ENCODE data around the gene RPGRIP1L. TPM values are rescaled to one million over a fixed set of nuclear protein-coding genes. Genes with fewer than 3 reads are reported as not detected.

RPGRIP1L gene
- total and polyA plus RNA-seq, 2 of the 13 experiments (the other 11 are each of a cell fraction or from before 2014, with no cell fraction given): 5.0 to 13.5 TPM

- TF ChIP-seq CEBPG (CRISPR knock-in tag; IDR thresholded peaks at IDR 0.05) (no peak), ZBTB7A (CRISPR knock-in tag; IDR thresholded peaks at IDR 0.05) (no peak), ZNF225 (CRISPR knock-in tag; IDR thresholded peaks at IDR 0.05) (no peak), RORA (CRISPR knock-in tag; IDR thresholded peaks at IDR 0.05) (no peak)
- TF ChIP-seq, protein P1, sequence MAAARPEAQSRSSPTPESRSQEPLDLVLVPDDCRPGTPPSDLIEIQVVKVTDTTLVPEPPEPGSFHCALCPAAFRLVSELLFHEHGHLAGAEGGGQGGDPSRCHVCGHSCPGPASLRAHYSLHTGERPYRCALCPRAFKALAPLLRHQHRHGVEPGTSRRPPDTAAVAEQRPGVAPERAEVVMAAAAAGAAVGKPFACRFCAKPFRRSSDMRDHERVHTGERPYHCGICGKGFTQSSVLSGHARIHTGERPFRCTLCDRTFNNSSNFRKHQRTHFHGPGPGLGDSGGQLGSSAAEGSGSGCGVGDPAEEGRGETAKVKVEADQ (CRISPR knock-in tag; IDR thresholded peaks at IDR 0.05; ENCODE audit: borderline replicate concordance): no peak
These were observed 103.0 kb downstream of the RPGRIP1L start (continued) for GRCh38 chr16:53600616-53601015.

DNA sequence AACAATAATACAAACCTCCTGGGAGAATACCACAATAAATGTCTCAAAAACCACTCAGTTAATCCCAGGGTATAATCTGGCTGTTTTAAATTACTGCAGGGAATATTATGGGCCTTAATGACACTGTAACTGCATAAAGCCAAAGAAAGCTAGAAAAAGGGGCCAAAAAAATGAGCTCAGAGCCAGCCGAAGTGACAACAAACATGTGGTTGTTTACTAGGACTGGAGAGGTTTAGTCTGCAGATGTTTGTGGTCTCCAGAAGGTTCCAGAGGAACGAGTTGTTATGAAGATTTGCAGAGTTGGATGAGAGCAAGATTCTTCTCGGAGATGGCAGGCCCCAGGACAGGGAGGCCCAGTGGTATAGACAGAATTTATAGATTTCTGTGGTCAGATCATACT lies 103.5 kb downstream of the RPGRIP1L start:
- in situ Hi-C loops (cut with HindIII; ENCODE audit: extremely low pct_ligation_motif_present, low pct_unique_long_range_greater_than_20kb) (no loop called here), intact Hi-C loops (cut with micrococcal nuclease; ENCODE audit: unreplicated experiment) (no loop called here)
- H4K20me1 ChIP-seq (ENCODE audit: insufficient read depth, low read length): no peaks in the 10 kb centered on the region
- no peaks in the 10 kb centered on the region for H3K79me2 ChIP-seq (ENCODE audit: insufficient read depth, low read length)
- no TSS peak for BruUV-seq (replicated peaks)
- H3K9ac ChIP-seq (ENCODE audit: insufficient read depth, low read depth, low read length): no peak overlapping the region
- peaks cover 8% of the 10 kb centered on the region for H3K4me1 ChIP-seq (ENCODE audit: insufficient read depth, low read length)
- CTCF ChIA-PET (ENCODE audit: low intra/inter-chr PET ratio, low total read pairs): no interaction called here
- WGBS (ENCODE audit: low lambda C conversion rate): 85% methylated on average over 3 of the region's 3 CpGs
- no peaks in the 10 kb centered on the region for H3K9me3 ChIP-seq (ENCODE audit: low read length)
- no peak overlapping the region for H3K27ac ChIP-seq (ENCODE audit: extremely low read length, insufficient read depth, low read length)
- H2AFZ ChIP-seq (ENCODE audit: low read length): no peak overlapping the region
- peaks cover 0 to under 1% of the 10 kb centered on the region in 2 experiments; a peak in 1 of 5 replicates for H3K36me3 ChIP-seq (replicated peaks in 1 of 2; ENCODE audit: control insufficient read depth in 1 of 2, insufficient read depth in 2 of 2, low read length in 2 of 2)
- H3K4me2 ChIP-seq (ENCODE audit: low read depth, low read length): no peak overlapping the region
- no peaks in the 10 kb centered on the region for H3K27me3 ChIP-seq (ENCODE audit: control insufficient read depth in 1 of 2, insufficient read depth in 2 of 2, low read length in 2 of 2)
- no peak overlapping the region for H3K4me3 ChIP-seq (replicated peaks in 1 of 3; ENCODE audit: insufficient read depth in 1 of 3, low read depth in 2 of 3, low read length in 3 of 3)
- FAIRE-seq (no peak), ATAC-seq (no peak), DNase-seq (ENCODE audit: low spot score) (no peak)
- POLR2A ChIA-PET: no interaction called here
- TF ChIP-seq IKZF1 (IDR thresholded peaks at IDR 0.05): no peak
- TF ChIP-seq, protein P2, sequence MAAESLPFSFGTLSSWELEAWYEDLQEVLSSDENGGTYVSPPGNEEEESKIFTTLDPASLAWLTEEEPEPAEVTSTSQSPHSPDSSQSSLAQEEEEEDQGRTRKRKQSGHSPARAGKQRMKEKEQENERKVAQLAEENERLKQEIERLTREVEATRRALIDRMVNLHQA (CRISPR knock-in tag; IDR thresholded peaks at IDR 0.05): no peak

DNA sequence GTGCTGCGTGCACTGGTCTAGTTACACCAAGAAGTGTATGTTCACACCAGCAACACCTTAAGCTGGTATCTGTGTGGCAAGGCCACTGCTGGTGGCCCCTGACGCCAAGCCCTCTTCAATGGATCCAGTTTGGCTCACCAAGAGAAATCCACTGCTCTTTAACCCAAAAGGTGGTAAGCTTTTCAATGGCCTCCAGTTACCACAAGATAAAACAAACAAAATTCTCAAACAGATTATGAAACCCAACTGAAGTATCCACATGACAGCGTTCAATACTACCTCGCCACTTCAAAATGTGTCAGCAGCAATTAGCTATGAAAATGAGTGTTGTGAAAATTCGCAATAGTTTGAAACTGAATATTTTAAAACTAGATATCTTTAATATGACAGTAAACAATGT lies 104.1 kb downstream of the RPGRIP1L start:
- H3K27me3 ChIP-seq (ENCODE audit: control insufficient read depth in 1 of 2, insufficient read depth in 2 of 2, low read length in 2 of 2): no peaks in the 10 kb centered on the region
- DNase-seq (ENCODE audit: low spot score) (peak; percentile 23), ATAC-seq (peak; percentile 22; the same call in 1 of the 3 replicates), FAIRE-seq (no peak)
- intact Hi-C loops (cut with micrococcal nuclease; ENCODE audit: unreplicated experiment) (no loop called here), in situ Hi-C loops (cut with HindIII; ENCODE audit: extremely low pct_ligation_motif_present, low pct_unique_long_range_greater_than_20kb) (no loop called here)
- H3K4me3 ChIP-seq (replicated peaks in 1 of 3; ENCODE audit: insufficient read depth in 1 of 3, low read depth in 2 of 3, low read length in 3 of 3): no peak overlapping the region
- H3K36me3 ChIP-seq (replicated peaks in 1 of 2; ENCODE audit: control insufficient read depth in 1 of 2, insufficient read depth in 2 of 2, low read length in 2 of 2): no peaks in the 10 kb centered on the region
- H3K4me1 ChIP-seq (ENCODE audit: insufficient read depth, low read length): peaks cover 8% of the 10 kb centered on the region
- H3K9me3 ChIP-seq (ENCODE audit: low read length): no peaks in the 10 kb centered on the region
- ChIA-PET CTCF (ENCODE audit: low intra/inter-chr PET ratio, low total read pairs) (no interaction called here), POLR2A (no interaction called here)
- BruUV-seq (replicated peaks): no TSS peak
- WGBS (ENCODE audit: low lambda C conversion rate): 75% methylated on average over 5 of the region's 5 CpGs
- no peaks in the 10 kb centered on the region for H4K20me1 ChIP-seq (ENCODE audit: insufficient read depth, low read length)
- H3K27ac ChIP-seq (ENCODE audit: extremely low read length, insufficient read depth, low read length): no peak overlapping the region
- H2AFZ ChIP-seq (ENCODE audit: low read length): no peak overlapping the region
- H3K9ac ChIP-seq (ENCODE audit: insufficient read depth, low read depth, low read length): no peak overlapping the region
- no peak overlapping the region for H3K4me2 ChIP-seq (ENCODE audit: low read depth, low read length)
- H3K79me2 ChIP-seq (ENCODE audit: insufficient read depth, low read length): no peaks in the 10 kb centered on the region
- TF ChIP-seq ZFP1 (CRISPR knock-in tag; IDR thresholded peaks at IDR 0.05) (peak; percentile 76; the same call in 1 of the 2 replicates), ZMYM4 (CRISPR knock-in tag; IDR thresholded peaks at IDR 0.05) (peak; percentile 48; the same call in 1 of the 2 replicates), ZFX (CRISPR knock-in tag; IDR thresholded peaks at IDR 0.05; ENCODE audit: low read depth) (no peak), MAF1 (CRISPR knock-in tag; IDR thresholded peaks at IDR 0.05; ENCODE audit: borderline replicate concordance) (no peak), RBM39 (IDR thresholded peaks at IDR 0.05; ENCODE audit: low read depth, low read length, poor library complexity, severe bottlenecking) (no peak), TFE3 (CRISPR knock-in tag; IDR thresholded peaks at IDR 0.05) (0 out of 2 replicates have a peak, but pooled peaks have one; percentile 22), POLR2AphosphoS5 (IDR thresholded peaks at IDR 0.05; ENCODE audit: low read depth, low read length) (no peak)
- TF ChIP-seq, protein P3, sequence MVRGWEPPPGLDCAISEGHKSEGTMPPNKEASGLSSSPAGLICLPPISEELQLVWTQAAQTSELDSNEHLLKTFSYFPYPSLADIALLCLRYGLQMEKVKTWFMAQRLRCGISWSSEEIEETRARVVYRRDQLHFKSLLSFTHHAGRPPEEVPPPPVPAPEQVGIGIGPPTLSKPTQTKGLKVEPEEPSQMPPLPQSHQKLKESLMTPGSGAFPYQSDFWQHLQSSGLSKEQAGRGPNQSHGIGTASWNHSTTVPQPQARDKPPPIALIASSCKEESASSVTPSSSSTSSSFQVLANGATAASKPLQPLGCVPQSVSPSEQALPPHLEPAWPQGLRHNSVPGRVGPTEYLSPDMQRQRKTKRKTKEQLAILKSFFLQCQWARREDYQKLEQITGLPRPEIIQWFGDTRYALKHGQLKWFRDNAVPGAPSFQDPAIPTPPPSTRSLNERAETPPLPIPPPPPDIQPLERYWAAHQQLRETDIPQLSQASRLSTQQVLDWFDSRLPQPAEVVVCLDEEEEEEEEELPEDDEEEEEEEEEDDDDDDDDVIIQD (CRISPR knock-in tag; IDR thresholded peaks at IDR 0.05; ENCODE audit: low read depth): peak; percentile 67; the same call in 1 of the 2 replicates
